Ascending aorta (tissue), 2 donors: ENCODE results near the gene NMT1. TPM values are rescaled to one million over a fixed set of nuclear protein-coding genes. Genes with fewer than 3 reads are reported as not detected.

Experiments used
- DNase-seq, 2 donors: peaks; one replicate each; pipeline ENCODE4 v3.0.0-alpha.2; 2019; ENCODE audit warnings: low spot score in 2 of 2
- H3K27ac ChIP-seq, 2 donors: fragments of 200-600 bp; sonication (generic); one replicate each; pipeline ENCODE4 v1.5.1; 2016 to 2017; ENCODE audit warnings: mild to moderate bottlenecking in 1 of 2
- H3K27me3 ChIP-seq: fragments of 200-600 bp; sonication (generic); one replicate; pipeline ENCODE4 v1.5.1; 2017
- H3K36me3 ChIP-seq, 2 donors: fragments of 200-600 bp; sonication (generic); one replicate each; pipeline ENCODE4 v1.5.1; 2016
- H3K4me1 ChIP-seq, 2 donors: fragments of 200-600 bp; sonication (generic); one replicate each; pipeline ENCODE4 v1.5.1; 2016 to 2017; ENCODE audit warnings: mild to moderate bottlenecking in 1 of 2
- H3K4me3 ChIP-seq, 2 donors: fragments of 200-600 bp; sonication (generic); one replicate each; pipeline ENCODE4 v1.5.1; 2016 to 2017; ENCODE audit warnings: mild to moderate bottlenecking in 1 of 2
- H3K9me3 ChIP-seq, 2 donors: fragments of 200-600 bp; sonication (generic); one replicate each; pipeline ENCODE4 v1.5.1; 2016
- CTCF ChIP-seq, 3 experiments: fragments of 200-600 bp in 2 of 3; fragments of 450-650 bp in 1 of 3; sonication (generic) in 2 of 3; IDR thresholded peaks; one replicate each; pipeline ENCODE4 v1.5.1; 2016 to 2019; ENCODE audit warnings: antibody characterized with exemption in 3 of 3, mild to moderate bottlenecking in 1 of 3, moderate library complexity in 1 of 3
- intact Hi-C: fragments of 100-400 bp; cut with DNase I; formaldehyde crosslinking; loops from one replicate; pipeline ENCODE4 v1.15.1; 2023
- total RNA-seq: library from RNA; depleted of rRNA; stranded (reverse); fragments of >200 nt; gene quantifications from one replicate; pipeline ENCODE4 v1.1.0, GENCODE V29; 2016

Gene NMT1
- total RNA-seq, 1 donor from 2014 or later = 89.7 TPM

- intact Hi-C loops = no loop called here
- H3K27ac ChIP-seq = peak overlapping the region; percentile 76 to 87
Measured at GRCh38 chr17:45091778-45092425, 30.8 kb downstream of the NMT1 start.

GRCh38 chr17:45092911-45093430 lies 31.9 kb downstream of the NMT1 start:
- H3K27me3 ChIP-seq = no peaks in the 10 kb centered on the region
- peaks cover 58 to 71% of the 10 kb centered on the region in 2 donors for H3K36me3 ChIP-seq
- DNase-seq = peak; percentile 81 to 97
- intact Hi-C loops = loop anchor here (1.0 kb wide), 1 partner anchor 32 kb away; the partner anchor contains the start of gene NMT1
- TF ChIP-seq CTCF (IDR thresholded peaks at IDR 0.05) = no peak
- H3K4me1 ChIP-seq = peaks cover 41 to 80% of the 10 kb centered on the region in 2 donors
- H3K4me3 ChIP-seq = peak overlapping the region in 1 of 2 donors; percentile 8
- H3K27ac ChIP-seq = peak overlapping the region; percentile 87 to 94
- H3K9me3 ChIP-seq = no peaks in the 10 kb centered on the region

More at GRCh38 chr17:45091778-45092425, 30.8 kb downstream of the NMT1 start:
- Histone ChIP-seq H3K27me3 (no peaks in the 10 kb centered on the region), H3K4me3 (no peak overlapping the region), H3K36me3 (peaks cover 51 to 69% of the 10 kb centered on the region in 2 donors), H3K9me3 (no peaks in the 10 kb centered on the region), H3K4me1 (peaks cover 41 to 87% of the 10 kb centered on the region in 2 donors)
- TF ChIP-seq CTCF (IDR thresholded peaks at IDR 0.05) = no peak
- DNase-seq = no peak

- peak in 1 of 2 donors; percentile 75 for DNase-seq
- Histone ChIP-seq H3K27ac (peak overlapping the region; percentile 87 to 94), H3K36me3 (peaks cover 63 to 74% of the 10 kb centered on the region in 2 donors), H3K27me3 (no peaks in the 10 kb centered on the region), H3K4me1 (peaks cover 39 to 80% of the 10 kb centered on the region in 2 donors), H3K4me3 (peak overlapping the region in 1 of 2 donors; percentile 8), H3K9me3 (no peaks in the 10 kb centered on the region)
- intact Hi-C loops = loop anchor here (1.0 kb wide), 1 partner anchor 32 kb away; the partner anchor contains the start of gene NMT1
- no peak for TF ChIP-seq CTCF (IDR thresholded peaks at IDR 0.05)
Measured at GRCh38 chr17:45093444-45094110, 32.5 kb downstream of the NMT1 start.

GRCh38 chr17:45096141-45096540 lies 35.0 kb downstream of the NMT1 start:
- intact Hi-C loops = loop anchor here (5.0 kb wide), 1 partner anchor 129 kb away; the partner anchor contains the start of gene C1QL1
- Histone ChIP-seq H3K4me1 (peaks cover 30 to 65% of the 10 kb centered on the region in 2 donors), H3K9me3 (no peaks in the 10 kb centered on the region), H3K36me3 (peaks cover 66 to 67% of the 10 kb centered on the region in 2 donors), H3K27me3 (no peaks in the 10 kb centered on the region), H3K4me3 (no peak overlapping the region), H3K27ac (peak overlapping the region; percentile 64 to 94)
- TF ChIP-seq CTCF (IDR thresholded peaks at IDR 0.05) = peak; percentile 17 to 45 (median 18)
- no peak for DNase-seq

- no peak for DNase-seq
- H3K36me3 ChIP-seq = peaks cover 69 to 70% of the 10 kb centered on the region in 2 donors
- no peak for TF ChIP-seq CTCF (IDR thresholded peaks at IDR 0.05)
- intact Hi-C loops = loop anchor here (5.0 kb wide), 1 partner anchor 130 kb away; the partner anchor contains the start of gene C1QL1
- H3K27me3 ChIP-seq = no peaks in the 10 kb centered on the region
- no peak overlapping the region for H3K4me3 ChIP-seq
- no peaks in the 10 kb centered on the region for H3K9me3 ChIP-seq
- peaks cover 27 to 59% of the 10 kb centered on the region in 2 donors for H3K4me1 ChIP-seq
- H3K27ac ChIP-seq = peak overlapping the region; percentile 64 to 94
Measured at GRCh38 chr17:45096926-45097325, 35.8 kb downstream of the NMT1 start.
